Cardiac muscle cell (in vitro differentiated cells and primary cell): ENCODE data around the gene RASD1. TPM values are rescaled to one million over a fixed set of nuclear protein-coding genes. Genes with fewer than 3 reads are reported as not detected.

Source experiments
- DNase-seq, 2 donors: peaks; one replicate each; pipeline versions ENCODE4 v3.0.0 to v3.0.0-alpha.2; 2010 to 2017; ENCODE audit warnings: low read depth in 1 of 2, low spot score in 1 of 2
- H3K27ac ChIP-seq: fragments of 200-600 bp; sonication (generic); 2 replicates; pipeline ENCODE4 v1.5.1; 2016
- H3K27me3 ChIP-seq: fragments of 200-600 bp; sonication (generic); 2 replicates; pipeline ENCODE4 v1.6.0; 2016; ENCODE audit warnings: control low read depth
- H3K36me3 ChIP-seq: fragments of 200-600 bp; sonication (generic); 2 replicates; pipeline ENCODE4 v1.5.1; 2016; ENCODE audit warnings: control low read depth
- H3K4me1 ChIP-seq: fragments of 200-600 bp; sonication (generic); 2 replicates; pipeline ENCODE4 v1.8.1; 2017; ENCODE audit warnings: low read depth, mild to moderate bottlenecking, mixed run types
- H3K4me3 ChIP-seq: fragments of 200-600 bp; sonication (generic); 2 replicates; pipeline ENCODE4 v1.5.1; 2016; ENCODE audit warnings: mild to moderate bottlenecking
- H3K9me3 ChIP-seq: fragments of 200-600 bp; sonication (generic); 2 replicates; pipeline ENCODE4 v1.5.1; 2017; ENCODE audit warnings: low read depth, mild to moderate bottlenecking, control low read depth
- polyA plus RNA-seq: library from polyadenylated mRNA; unstranded; fragments of >200 nt; fragmentation: Nextera tagmentation; extraction: Ambion mirVana; gene quantifications from 2 replicates; pipeline ENCODE4 v1.2.1, GENCODE V29; 2016
- total RNA-seq: library from RNA; depleted of rRNA; stranded (reverse); fragments of >200 nt; gene quantifications from 2 replicates; pipeline ENCODE4 v1.2.3, GENCODE V29; 2016
- TF ChIP-seq, protein P1 (sequence below): IDR thresholded peaks from 2 replicates; pipeline ENCODE4 v1.5.1; 2012; ENCODE audit warnings: low read depth, mild to moderate bottlenecking, low read length

RASD1 gene
- total and polyA plus RNA-seq, 2 experiments from 2014 or later = 24.3 to 28.4 TPM

DNA sequence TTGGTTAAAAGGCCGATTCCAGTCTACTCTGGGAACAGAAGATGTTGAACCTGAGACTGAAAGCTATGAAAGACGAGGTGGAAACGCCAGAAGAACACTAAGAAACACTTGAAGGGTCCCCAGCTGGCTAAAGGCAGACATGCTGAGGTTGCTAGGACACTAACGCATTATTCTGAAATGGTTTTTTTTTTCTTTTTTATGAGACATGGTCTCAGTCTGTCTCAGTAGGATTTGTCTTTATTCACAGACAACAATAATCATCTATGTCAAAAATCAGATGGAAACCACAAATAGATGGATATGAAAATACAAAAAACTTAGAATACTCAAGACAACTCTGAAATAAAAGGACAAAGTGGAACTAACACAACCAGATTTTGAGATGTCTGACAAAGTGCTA, 35.0 kb upstream of the RASD1 start:
- H3K36me3 ChIP-seq = no peaks in the 10 kb centered on the region
- TF ChIP-seq, protein P1, sequence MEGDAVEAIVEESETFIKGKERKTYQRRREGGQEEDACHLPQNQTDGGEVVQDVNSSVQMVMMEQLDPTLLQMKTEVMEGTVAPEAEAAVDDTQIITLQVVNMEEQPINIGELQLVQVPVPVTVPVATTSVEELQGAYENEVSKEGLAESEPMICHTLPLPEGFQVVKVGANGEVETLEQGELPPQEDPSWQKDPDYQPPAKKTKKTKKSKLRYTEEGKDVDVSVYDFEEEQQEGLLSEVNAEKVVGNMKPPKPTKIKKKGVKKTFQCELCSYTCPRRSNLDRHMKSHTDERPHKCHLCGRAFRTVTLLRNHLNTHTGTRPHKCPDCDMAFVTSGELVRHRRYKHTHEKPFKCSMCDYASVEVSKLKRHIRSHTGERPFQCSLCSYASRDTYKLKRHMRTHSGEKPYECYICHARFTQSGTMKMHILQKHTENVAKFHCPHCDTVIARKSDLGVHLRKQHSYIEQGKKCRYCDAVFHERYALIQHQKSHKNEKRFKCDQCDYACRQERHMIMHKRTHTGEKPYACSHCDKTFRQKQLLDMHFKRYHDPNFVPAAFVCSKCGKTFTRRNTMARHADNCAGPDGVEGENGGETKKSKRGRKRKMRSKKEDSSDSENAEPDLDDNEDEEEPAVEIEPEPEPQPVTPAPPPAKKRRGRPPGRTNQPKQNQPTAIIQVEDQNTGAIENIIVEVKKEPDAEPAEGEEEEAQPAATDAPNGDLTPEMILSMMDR = no peak
- H3K4me3 ChIP-seq = no peak overlapping the region
- DNase-seq = no peak
- H3K27me3 ChIP-seq = no peaks in the 10 kb centered on the region
- no peaks in the 10 kb centered on the region for H3K4me1 ChIP-seq
- no peak overlapping the region for H3K27ac ChIP-seq
- H3K9me3 ChIP-seq = no peaks in the 10 kb centered on the region

DNA sequence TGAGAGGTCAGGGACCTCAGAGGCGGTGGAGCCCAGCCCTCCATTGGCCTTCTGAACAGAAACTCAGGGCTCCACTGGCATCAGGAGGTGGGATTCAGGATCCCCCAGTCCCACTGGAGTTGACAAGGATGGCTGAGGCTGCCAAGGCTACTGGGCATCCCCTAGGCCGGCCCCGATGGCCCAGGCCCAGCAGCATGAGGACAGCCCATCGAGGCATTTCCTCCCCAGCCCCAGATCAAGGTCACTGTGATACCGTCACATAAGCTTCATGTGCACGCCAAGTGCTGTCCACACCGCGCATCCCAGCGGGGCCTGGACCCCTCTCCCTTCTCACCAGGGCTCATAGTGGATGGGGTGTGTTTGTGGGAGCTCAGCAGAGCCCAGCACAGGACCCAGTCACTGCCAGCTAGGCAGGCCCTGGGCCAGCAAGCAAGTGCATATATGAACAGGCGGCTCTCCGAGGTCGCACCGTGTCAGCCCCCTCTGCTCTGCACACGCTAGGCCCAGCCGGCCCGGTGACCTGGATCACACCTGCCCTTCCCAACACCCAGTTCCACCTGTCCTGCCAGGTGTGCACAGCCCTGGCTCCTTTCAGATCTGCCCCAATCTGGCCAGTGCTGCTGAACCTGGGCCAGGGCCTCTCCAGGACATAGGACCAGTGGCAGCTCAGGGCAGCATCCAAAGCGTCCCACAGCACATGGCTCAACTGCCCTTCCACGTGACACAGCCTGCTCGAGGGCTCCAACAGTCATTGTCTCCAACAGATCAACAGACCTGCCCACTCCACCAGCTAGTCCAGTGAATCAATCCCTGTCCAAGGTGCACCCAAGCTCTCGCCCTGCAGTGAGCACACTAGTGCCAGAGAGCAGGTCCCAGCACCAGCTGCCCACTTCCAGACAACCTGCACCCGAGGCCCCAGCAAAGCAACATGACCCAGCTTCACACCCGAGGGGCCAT, 32.8 kb upstream of the RASD1 start:
- DNase-seq = no peak
- H3K4me3 ChIP-seq = no peak overlapping the region
- H3K4me1 ChIP-seq = no peaks in the 10 kb centered on the region
- no peaks in the 10 kb centered on the region for H3K27me3 ChIP-seq
- no peaks in the 10 kb centered on the region for H3K36me3 ChIP-seq
- TF ChIP-seq, protein P1 = no peak
- no peak overlapping the region for H3K27ac ChIP-seq
- H3K9me3 ChIP-seq = no peaks in the 10 kb centered on the region

DNA sequence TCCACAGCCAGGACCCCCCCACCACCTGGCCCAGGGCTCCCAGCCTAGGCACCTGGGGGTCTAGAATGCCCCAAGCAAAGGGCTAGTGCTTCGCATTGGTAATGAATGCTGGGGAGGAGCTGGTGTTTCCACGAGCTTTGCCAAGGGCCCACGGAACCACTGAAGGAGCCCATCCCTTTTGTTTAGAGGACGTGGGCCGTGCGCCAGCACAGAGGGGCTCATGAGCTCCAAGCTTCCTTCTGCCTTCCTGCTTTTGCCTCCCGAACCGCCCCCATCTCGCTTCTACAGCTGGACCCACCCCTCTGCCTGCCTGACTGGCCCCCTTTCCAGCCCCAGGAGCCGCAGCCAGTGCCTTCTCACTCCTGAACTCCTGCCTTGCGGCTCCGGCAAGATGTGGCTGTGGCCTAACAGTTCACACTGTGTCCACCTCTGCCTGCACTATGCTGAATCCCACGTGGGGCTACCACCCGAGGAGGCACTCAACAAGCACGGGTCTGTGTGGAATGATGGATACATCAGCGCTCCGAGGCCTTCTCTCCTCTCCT, 31.8 kb upstream of the RASD1 start:
- no peak overlapping the region for H3K27ac ChIP-seq
- no peak overlapping the region for H3K4me3 ChIP-seq
- no peaks in the 10 kb centered on the region for H3K36me3 ChIP-seq
- H3K27me3 ChIP-seq = no peaks in the 10 kb centered on the region
- no peak for DNase-seq
- no peaks in the 10 kb centered on the region for H3K9me3 ChIP-seq
- peaks cover 5% of the 10 kb centered on the region for H3K4me1 ChIP-seq
- TF ChIP-seq, protein P1 = no peak

DNA sequence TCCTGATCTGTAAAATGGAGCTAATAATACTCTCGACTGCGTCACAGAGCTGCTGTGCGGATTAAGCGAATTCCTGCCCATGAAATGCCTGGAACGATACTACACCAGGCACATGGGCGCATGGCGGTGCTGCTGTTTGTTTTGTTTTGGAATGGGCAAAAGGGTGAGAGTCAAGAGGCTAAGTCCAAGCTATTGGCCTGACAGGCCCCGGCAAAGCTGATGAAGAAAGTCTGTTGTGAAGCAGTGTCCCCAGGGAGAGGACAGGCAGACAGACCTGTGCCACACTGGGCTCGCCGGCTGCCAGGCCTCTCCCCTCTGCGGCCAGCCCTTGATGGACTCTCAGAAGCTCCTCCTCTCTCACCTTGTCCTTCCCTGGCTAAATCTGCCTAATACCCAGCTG, 31.3 kb upstream of the RASD1 start:
- Histone ChIP-seq H3K27ac (no peak overlapping the region), H3K4me3 (no peak overlapping the region), H3K36me3 (no peaks in the 10 kb centered on the region), H3K4me1 (peaks cover 10% of the 10 kb centered on the region), H3K9me3 (no peaks in the 10 kb centered on the region), H3K27me3 (no peaks in the 10 kb centered on the region)
- TF ChIP-seq, protein P1 = no peak
- no peak for DNase-seq

DNA sequence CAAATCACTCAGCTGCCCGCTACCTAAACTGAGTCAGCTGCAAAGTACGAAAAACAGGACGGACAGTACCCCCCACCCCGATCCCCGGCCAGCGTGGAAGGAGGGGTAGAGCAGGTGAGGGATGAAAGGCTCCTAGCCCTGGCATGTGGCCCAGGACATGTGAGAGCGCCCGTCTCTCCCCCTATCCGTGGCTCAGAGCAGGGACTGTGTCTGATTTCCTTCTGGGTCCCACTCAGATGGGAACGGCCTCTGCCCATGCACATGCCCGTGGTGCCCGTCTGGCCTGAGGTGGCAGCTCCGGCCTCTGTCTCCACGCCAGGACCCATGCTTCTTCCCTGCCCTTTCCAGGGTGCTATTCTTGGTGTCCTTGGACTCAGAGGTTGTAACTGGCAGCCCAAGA, 30.2 kb upstream of the RASD1 start:
- no peak overlapping the region for H3K27ac ChIP-seq
- no peaks in the 10 kb centered on the region for H3K27me3 ChIP-seq
- H3K4me3 ChIP-seq = no peak overlapping the region
- DNase-seq = no peak
- no peaks in the 10 kb centered on the region for H3K36me3 ChIP-seq
- H3K4me1 ChIP-seq = peaks cover 10% of the 10 kb centered on the region
- H3K9me3 ChIP-seq = no peaks in the 10 kb centered on the region
- TF ChIP-seq, protein P1 = no peak
